Measurements from ENCODE around the gene MGAT4C. TPM values are rescaled to one million over a fixed set of nuclear protein-coding genes. Genes with fewer than 3 reads are reported as not detected.

The MGAT4C gene
- polyA plus RNA-seq, 1 of the 3 experiments (the other 2 are of a cell fraction), result 0.07 TPM

DNA sequence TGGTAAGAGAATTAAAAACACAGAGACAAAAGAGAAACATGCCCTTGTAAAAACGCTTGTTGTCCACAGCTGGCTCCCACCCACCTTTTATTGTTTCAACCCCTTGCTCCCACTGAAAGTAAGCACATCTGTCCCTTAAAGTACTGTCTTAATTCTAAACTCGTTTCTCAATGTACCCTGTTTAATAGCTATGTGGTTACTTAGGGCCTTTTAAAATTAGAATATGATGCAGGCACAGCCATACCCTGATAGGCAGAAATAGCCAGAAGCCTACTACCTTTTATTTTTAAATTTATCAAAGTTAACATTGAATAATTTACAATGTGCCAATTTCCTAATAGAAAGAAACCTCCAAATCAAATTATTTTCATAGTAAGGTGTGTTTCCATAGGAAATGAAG is 4.0 kb upstream of the MGAT4C start:
- Histone ChIP-seq H3K9ac (no peak overlapping the region), H3K4me1 (ENCODE audit: control insufficient read depth in 1 of 2, insufficient read depth in 2 of 2, low read depth in 1 of 2, low read length in 1 of 2) (no peaks in the 10 kb centered on the region; a peak in 2 of 4 replicates), H3F3A (replicated peaks; ENCODE audit: insufficient read depth) (no peaks in the 10 kb centered on the region), H4K20me1 (ENCODE audit: insufficient read depth) (no peaks in the 10 kb centered on the region), H3K4me2 (no peak overlapping the region), H3K9me2 (peaks cover 3% of the 10 kb centered on the region; the same call in 1 of the 2 replicates), H3K4me3 (ENCODE audit: low read depth in 2 of 2, low read length in 1 of 2) (no peak overlapping the region), H3K9me3 (no peaks in the 10 kb centered on the region), H3K27me3 (ENCODE audit: insufficient read depth) (no peaks in the 10 kb centered on the region), H3K27ac (ENCODE audit: low read depth in 2 of 2, low read length in 1 of 2) (no peak overlapping the region), H2AFZ (ENCODE audit: low read depth) (no peak overlapping the region), H3K36me3 (replicated peaks in 1 of 2; ENCODE audit: control insufficient read depth in 1 of 2, insufficient read depth in 2 of 2, low read length in 1 of 2) (no peaks in the 10 kb centered on the region), H3K79me2 (ENCODE audit: insufficient read depth) (no peaks in the 10 kb centered on the region)
- 85% methylated on average over 2 of the region's 2 CpGs for WGBS (ENCODE audit: low lambda C conversion rate)
- ChIA-PET POLR2A (no interaction called here), CTCF (interaction anchor here (1.4 to 1.5 kb wide), 2 partner anchors 18 to 655 kb away, joined by 3 to 4 read pairs; no protein-coding TSS in a partner anchor)
- DNase-seq, result no peak
- TF ChIP-seq EP300 (IDR thresholded peaks at IDR 0.05; ENCODE audit: borderline replicate concordance in 1 of 2, low read depth in 1 of 2, low read length in 1 of 2) (no peak), RXRA (IDR thresholded peaks at IDR 0.05; ENCODE audit: borderline replicate concordance, low read depth) (no peak), FOXM1 (IDR thresholded peaks at IDR 0.05; ENCODE audit: low read depth) (no peak), CHD2 (IDR thresholded peaks at IDR 0.05; ENCODE audit: low read length, partially characterized antibody) (no peak), JUND (IDR thresholded peaks at IDR 0.05) (no peak), ELF1 (IDR thresholded peaks at IDR 0.05) (no peak), SMC3 (IDR thresholded peaks at IDR 0.05; ENCODE audit: low read depth, low read length) (no peak), NFIC (IDR thresholded peaks at IDR 0.05; ENCODE audit: borderline replicate concordance) (no peak), TAF1 (IDR thresholded peaks at IDR 0.05; ENCODE audit: borderline replicate concordance, low read depth, low read length) (no peak)
- TF ChIP-seq, protein P1, sequence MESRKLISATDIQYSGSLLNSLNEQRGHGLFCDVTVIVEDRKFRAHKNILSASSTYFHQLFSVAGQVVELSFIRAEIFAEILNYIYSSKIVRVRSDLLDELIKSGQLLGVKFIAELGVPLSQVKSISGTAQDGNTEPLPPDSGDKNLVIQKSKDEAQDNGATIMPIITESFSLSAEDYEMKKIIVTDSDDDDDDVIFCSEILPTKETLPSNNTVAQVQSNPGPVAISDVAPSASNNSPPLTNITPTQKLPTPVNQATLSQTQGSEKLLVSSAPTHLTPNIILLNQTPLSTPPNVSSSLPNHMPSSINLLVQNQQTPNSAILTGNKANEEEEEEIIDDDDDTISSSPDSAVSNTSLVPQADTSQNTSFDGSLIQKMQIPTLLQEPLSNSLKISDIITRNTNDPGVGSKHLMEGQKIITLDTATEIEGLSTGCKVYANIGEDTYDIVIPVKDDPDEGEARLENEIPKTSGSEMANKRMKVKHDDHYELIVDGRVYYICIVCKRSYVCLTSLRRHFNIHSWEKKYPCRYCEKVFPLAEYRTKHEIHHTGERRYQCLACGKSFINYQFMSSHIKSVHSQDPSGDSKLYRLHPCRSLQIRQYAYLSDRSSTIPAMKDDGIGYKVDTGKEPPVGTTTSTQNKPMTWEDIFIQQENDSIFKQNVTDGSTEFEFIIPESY (IDR thresholded peaks at IDR 0.05; ENCODE audit: borderline replicate concordance, low read depth), result no peak
- TF ChIP-seq, protein P2, sequence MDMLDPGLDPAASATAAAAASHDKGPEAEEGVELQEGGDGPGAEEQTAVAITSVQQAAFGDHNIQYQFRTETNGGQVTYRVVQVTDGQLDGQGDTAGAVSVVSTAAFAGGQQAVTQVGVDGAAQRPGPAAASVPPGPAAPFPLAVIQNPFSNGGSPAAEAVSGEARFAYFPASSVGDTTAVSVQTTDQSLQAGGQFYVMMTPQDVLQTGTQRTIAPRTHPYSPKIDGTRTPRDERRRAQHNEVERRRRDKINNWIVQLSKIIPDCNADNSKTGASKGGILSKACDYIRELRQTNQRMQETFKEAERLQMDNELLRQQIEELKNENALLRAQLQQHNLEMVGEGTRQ (IDR thresholded peaks at IDR 0.05; ENCODE audit: borderline replicate concordance, low read depth, low read length), result no peak

DNA sequence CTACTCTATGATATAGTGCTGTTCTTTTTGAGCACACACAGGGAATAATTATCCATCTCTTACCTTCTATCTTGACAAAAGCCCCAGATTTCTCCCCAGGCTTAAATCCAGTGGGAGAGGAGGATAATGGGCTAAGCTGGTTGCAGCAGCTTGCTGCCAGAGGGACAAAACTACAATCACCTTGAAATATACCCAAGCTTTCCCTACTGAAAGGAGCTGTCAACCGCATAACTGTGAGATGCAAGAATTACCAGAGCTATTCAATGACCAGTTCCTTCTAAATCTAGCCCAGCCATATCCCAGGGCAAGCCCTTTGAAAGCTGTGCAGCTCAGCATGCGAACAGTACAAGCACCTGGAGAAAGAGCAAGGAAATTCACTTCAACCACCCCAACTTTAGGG is 943 bp upstream of the MGAT4C start:
- no peak overlapping the region for H3K4me3 ChIP-seq (ENCODE audit: low read depth in 2 of 2, low read length in 1 of 2)
- no peak overlapping the region; the same call in 1 of the 2 replicates for H2AFZ ChIP-seq (ENCODE audit: low read depth)
- H3K27me3 ChIP-seq (ENCODE audit: insufficient read depth), result no peaks in the 10 kb centered on the region
- WGBS (ENCODE audit: low lambda C conversion rate), result 93% methylated on average over 2 of the region's 2 CpGs
- no peaks in the 10 kb centered on the region for H3K36me3 ChIP-seq (replicated peaks in 1 of 2; ENCODE audit: control insufficient read depth in 1 of 2, insufficient read depth in 2 of 2, low read length in 1 of 2)
- peaks cover 3% of the 10 kb centered on the region; the same call in 1 of the 2 replicates for H3K9me2 ChIP-seq
- no peak overlapping the region for H3K27ac ChIP-seq (ENCODE audit: low read depth in 2 of 2, low read length in 1 of 2)
- no peaks in the 10 kb centered on the region for H4K20me1 ChIP-seq (ENCODE audit: insufficient read depth)
- no peaks in the 10 kb centered on the region for H3F3A ChIP-seq (replicated peaks; ENCODE audit: insufficient read depth)
- H3K4me1 ChIP-seq (ENCODE audit: control insufficient read depth in 1 of 2, insufficient read depth in 2 of 2, low read depth in 1 of 2, low read length in 1 of 2), result no peaks in the 10 kb centered on the region; a peak in 3 of 4 replicates
- H3K79me2 ChIP-seq (ENCODE audit: insufficient read depth), result no peaks in the 10 kb centered on the region
- ChIA-PET POLR2A (no interaction called here), CTCF (interaction anchor here (0.9 kb wide), 1 partner anchor 16 kb away, joined by 3 read pairs; no protein-coding TSS in a partner anchor)
- no peak overlapping the region for H3K9ac ChIP-seq
- H3K4me2 ChIP-seq, result no peak overlapping the region
- H3K9me3 ChIP-seq, result no peaks in the 10 kb centered on the region
- DNase-seq, result no peak
- no peak for TF ChIP-seq MEF2A (IDR thresholded peaks at IDR 0.05; ENCODE audit: borderline replicate concordance, low read depth)
- no peak for TF ChIP-seq JUND (IDR thresholded peaks at IDR 0.05)
- TF ChIP-seq, protein P3, sequence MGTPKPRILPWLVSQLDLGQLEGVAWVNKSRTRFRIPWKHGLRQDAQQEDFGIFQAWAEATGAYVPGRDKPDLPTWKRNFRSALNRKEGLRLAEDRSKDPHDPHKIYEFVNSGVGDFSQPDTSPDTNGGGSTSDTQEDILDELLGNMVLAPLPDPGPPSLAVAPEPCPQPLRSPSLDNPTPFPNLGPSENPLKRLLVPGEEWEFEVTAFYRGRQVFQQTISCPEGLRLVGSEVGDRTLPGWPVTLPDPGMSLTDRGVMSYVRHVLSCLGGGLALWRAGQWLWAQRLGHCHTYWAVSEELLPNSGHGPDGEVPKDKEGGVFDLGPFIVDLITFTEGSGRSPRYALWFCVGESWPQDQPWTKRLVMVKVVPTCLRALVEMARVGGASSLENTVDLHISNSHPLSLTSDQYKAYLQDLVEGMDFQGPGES (IDR thresholded peaks at IDR 0.05; ENCODE audit: low read depth, low read length), result no peak
- TF ChIP-seq SMC3 (IDR thresholded peaks at IDR 0.05; ENCODE audit: low read depth, low read length), result no peak
- TF ChIP-seq, protein P4, sequence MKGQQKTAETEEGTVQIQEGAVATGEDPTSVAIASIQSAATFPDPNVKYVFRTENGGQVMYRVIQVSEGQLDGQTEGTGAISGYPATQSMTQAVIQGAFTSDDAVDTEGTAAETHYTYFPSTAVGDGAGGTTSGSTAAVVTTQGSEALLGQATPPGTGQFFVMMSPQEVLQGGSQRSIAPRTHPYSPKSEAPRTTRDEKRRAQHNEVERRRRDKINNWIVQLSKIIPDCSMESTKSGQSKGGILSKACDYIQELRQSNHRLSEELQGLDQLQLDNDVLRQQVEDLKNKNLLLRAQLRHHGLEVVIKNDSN (IDR thresholded peaks at IDR 0.05; ENCODE audit: borderline replicate concordance, low read depth), result no peak
- TF ChIP-seq TAF1 (IDR thresholded peaks at IDR 0.05; ENCODE audit: borderline replicate concordance, low read depth, low read length), result no peak
- TF ChIP-seq YY1 (IDR thresholded peaks at IDR 0.05; ENCODE audit: low read depth), result no peak
- TF ChIP-seq TEAD4 (IDR thresholded peaks at IDR 0.05; ENCODE audit: borderline replicate concordance, insufficient read depth), result no peak
- no peak for TF ChIP-seq SIN3A (IDR thresholded peaks at IDR 0.05; ENCODE audit: borderline replicate concordance, low read depth, low read length)
- TF ChIP-seq NRF1 (IDR thresholded peaks at IDR 0.05; ENCODE audit: low read depth, low read length), result no peak
- TF ChIP-seq ELF1 (IDR thresholded peaks at IDR 0.05), result no peak
- TF ChIP-seq MXI1 (IDR thresholded peaks at IDR 0.05; ENCODE audit: low read depth, low read length), result no peak
- no peak for TF ChIP-seq EZH2phosphoT487 (IDR thresholded peaks at IDR 0.05; ENCODE audit: borderline replicate concordance, low read depth)
- TF ChIP-seq FOSL2 (IDR thresholded peaks at IDR 0.05; ENCODE audit: borderline replicate concordance, low read depth), result no peak
- TF ChIP-seq RCOR1 (IDR thresholded peaks at IDR 0.05; ENCODE audit: low read length), result no peak
- TF ChIP-seq EP300 (IDR thresholded peaks at IDR 0.05; ENCODE audit: borderline replicate concordance in 1 of 2, low read depth in 1 of 2, low read length in 1 of 2), result no peak
